Measurements from ENCODE around the gene CDH10.

DNA sequence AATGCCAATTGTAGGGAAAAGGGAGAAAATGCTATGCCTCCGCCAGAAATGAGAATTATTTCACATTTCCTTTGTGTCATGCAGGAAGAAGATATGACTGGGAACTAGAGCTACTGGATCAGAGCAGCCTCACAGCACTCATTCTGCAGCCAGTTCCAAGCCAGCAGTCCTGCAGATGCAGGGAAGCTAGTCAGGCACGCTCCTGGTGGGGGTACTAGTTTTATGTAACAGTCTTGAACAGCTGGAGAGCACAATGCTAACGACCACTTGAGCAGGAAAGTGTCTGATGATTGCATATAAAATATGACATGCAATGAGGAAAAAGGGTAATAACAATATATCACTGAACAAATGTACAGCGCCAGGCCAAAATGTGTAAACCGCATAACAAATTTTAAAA, 21.7 kb downstream of the CDH10 start:
- TF ChIP-seq, protein P1, sequence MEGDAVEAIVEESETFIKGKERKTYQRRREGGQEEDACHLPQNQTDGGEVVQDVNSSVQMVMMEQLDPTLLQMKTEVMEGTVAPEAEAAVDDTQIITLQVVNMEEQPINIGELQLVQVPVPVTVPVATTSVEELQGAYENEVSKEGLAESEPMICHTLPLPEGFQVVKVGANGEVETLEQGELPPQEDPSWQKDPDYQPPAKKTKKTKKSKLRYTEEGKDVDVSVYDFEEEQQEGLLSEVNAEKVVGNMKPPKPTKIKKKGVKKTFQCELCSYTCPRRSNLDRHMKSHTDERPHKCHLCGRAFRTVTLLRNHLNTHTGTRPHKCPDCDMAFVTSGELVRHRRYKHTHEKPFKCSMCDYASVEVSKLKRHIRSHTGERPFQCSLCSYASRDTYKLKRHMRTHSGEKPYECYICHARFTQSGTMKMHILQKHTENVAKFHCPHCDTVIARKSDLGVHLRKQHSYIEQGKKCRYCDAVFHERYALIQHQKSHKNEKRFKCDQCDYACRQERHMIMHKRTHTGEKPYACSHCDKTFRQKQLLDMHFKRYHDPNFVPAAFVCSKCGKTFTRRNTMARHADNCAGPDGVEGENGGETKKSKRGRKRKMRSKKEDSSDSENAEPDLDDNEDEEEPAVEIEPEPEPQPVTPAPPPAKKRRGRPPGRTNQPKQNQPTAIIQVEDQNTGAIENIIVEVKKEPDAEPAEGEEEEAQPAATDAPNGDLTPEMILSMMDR (conservative IDR thresholded peaks at IDR 0.05; ENCODE audit: low read length) = no peak
- no peak for TF ChIP-seq EZH2phosphoT487 (IDR thresholded peaks at IDR 0.05; ENCODE audit: borderline replicate concordance, low read depth, low read length)
